KG1 (cell line): ENCODE measurements around the gene ZNF837.
A peak's percentile ranks its signal among the peaks of the same experiment; 100 is the strongest.
"Not testable (repeated sequence)": the region's sequence is repeated elsewhere in the genome, so short reads cannot be mapped to it uniquely, and the experiment has no call there.

ENCODE experiments used
- DNase-seq: peaks from one replicate; lab custom pipeline; 2025; lab: John Stamatoyannopoulos, UW

ZNF837 gene

DNA sequence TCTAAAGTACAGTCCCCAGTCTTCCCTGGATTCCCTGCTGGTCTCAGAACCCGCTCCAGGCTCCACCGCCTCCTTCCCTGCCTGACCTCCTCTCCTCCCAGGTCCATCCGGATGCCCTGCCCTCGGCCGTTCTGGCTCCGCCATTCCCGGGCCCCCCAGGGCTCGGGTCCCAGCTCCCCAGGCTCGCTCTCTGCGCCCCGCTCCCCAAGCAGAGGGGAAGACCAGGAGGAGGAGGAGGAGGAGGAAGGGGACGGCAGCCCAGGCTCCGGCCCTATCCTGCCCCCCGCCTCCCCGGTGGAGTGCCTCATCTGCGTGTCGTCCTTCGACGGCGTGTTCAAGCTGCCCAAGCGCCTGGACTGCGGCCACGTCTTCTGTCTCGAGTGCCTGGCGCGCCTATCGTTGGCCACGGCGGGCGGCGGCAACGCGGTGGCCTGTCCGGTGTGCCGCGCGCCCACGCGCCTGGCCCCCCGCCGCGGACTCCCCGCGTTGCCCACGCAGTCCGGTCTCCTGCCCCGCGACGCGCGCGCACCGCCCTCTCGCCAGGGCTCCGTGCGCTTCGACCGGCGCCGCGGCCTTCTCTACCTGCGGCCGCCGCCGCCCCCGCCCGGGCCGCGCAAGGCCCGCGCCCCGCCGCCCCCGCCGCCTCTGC is 15.3 kb upstream of the ZNF837 start:
- no peak for DNase-seq

- DNase-seq, result no peak
Observed at GRCh38 chr19:58395220-58395978, 14.6 kb upstream of the ZNF837 start, which contains the start of gene RNF225. RNF225 (plus strand) TSS chr19:58395656; CDS start chr19:58396090, 434 bp downstream.

GRCh38 chr19:58394821-58395219 is 14.0 kb upstream of the ZNF837 start:
- DNase-seq, result no peak

GRCh38 chr19:58393725-58394033 is 12.8 kb upstream of the ZNF837 start:
- DNase-seq, result no peak

GRCh38 chr19:58392945-58393724 is 12.3 kb upstream of the ZNF837 start:
- DNase-seq, result no peak

- no peak for DNase-seq
Observed at GRCh38 chr19:58388175-58388526, 7.3 kb upstream of the ZNF837 start.

- DNase-seq, result no peak
Observed at GRCh38 chr19:58387338-58388174, 6.7 kb upstream of the ZNF837 start.

- DNase-seq, result peak; percentile 98
Observed at GRCh38 chr19:58386576-58387337, 5.9 kb upstream of the ZNF837 start, which contains the start of gene RPS5. RPS5 (plus strand) TSS chr19:58387269; CDS start chr19:58388138, 869 bp downstream.

DNA sequence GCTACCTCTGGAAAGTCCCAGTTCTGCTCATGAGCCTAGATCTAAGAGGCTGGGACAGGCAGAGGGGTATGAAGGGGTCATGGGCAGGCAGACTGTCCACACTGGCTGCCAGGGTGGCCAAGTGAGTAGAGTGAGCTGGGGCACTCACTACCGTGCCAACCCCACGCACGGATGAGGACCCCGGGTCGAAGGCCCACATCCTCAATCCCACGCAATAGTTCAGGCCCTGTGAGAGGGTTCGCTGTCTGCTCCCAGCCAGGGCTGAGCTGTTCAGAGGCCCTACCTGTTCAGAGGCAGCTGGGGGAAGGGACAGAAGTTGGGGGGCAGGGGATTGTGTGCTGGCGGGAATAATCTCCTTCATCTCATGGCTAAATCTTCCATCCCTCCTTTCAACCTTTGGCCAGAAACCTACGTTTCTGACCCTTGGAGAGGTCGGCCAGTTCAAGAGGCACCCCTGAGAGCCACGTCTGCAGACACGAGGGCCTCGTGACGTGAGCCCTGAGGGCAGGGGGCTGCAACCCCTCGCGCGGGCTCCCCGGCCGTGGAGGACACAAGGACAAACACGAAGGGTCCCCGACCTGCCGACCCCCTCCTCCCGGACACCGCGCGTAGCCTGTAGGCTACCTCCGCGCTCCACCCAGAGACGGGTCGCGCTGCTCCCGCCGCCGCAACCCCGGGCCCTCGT is 5.2 kb upstream of the ZNF837 start:
- no peak for DNase-seq

DNA sequence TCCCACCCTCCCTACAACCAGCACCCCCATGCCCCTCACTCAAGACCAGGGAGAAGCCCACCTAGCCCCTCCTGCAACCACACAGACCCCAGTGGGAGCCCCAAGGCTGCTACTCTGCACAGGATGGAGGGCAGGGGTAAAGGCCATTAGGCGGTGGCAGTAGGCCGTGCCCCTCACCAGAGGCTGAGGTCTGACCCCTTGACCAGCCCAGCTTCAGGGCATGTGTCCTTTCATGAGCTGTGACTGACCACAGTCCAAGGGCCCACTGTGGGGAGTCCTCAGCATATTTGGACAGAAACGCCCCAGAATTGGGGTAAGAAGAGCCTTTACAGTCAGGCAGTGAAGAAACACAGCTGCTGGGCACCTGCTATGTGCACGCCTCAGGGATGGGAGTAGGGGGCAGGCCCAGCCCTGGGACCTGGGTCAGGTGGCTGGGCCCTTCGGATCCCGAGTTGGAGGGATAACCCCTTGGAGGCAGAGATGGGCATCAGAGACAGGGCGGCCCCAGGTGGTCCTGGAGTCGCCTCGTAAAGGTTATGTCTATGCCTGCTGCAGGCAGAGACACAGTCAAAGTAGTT is 4.6 kb upstream of the ZNF837 start:
- no peak for DNase-seq

- no peak for DNase-seq
Observed at GRCh38 chr19:58382997-58383603, 2.3 kb upstream of the ZNF837 start.

- DNase-seq, result no peak
Observed at GRCh38 chr19:58381460-58382212, 806 bp upstream of the ZNF837 start.

DNA sequence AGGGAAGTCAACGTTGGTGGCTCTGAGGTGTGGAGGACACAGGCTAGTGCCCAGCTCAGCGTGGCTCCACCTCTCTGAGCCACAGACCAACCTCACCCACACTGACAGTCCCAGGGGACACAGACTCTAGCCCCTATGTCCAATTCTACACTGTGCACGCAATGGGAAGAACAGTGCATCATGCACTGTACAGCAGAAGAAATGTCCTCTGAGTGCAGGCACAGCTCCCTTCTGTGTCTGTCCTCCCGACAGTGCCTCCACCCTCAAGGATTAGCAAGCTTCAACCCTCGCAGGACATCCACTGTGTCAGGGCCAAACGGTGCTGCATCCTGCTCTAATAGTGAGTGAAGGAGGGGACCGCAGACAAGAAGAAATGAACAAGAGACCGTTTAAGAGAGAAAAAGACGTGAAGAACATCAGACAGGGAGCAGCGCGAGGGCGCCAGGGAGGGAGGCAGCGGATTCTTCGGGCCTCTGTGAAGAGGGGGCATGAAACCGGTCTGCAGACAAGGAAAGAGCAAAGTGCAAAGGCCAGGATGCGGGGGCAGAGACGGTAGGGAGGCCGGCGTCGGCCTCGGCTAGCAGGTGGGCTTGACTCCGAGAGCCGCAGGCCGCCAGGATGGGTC is 681 bp downstream of the ZNF837 start:
- DNase-seq, result no peak

DNA sequence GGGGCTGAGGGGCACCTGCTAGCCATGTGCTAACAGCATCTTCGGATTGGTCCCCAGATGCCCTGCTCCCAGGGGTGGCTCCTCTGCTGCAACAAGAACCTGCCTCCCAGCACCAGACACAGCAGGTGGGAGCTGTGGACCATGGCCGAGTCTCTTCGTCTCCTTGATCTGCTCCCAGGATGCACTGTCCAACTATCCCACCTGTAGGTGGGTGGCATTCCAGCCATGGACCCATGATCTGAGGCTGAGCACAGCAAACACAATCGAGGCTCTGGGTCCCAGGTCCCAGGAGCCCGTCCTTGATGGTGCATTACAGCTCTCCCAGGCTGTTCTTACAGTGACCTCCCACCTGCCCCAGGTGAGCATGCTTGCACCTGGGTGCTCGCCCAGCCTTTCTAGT is 1.6 kb downstream of the ZNF837 start:
- DNase-seq, result no peak

GRCh38 chr19:58376724-58377123 is 4.1 kb downstream of the ZNF837 start:
- not testable (repeated sequence) for DNase-seq

- DNase-seq, result no peak
Observed at GRCh38 chr19:58374200-58374599, 6.6 kb downstream of the ZNF837 start.

GRCh38 chr19:58372311-58373133 is 8.3 kb downstream of the ZNF837 start:
- no peak for DNase-seq
